H1 (cell line): ENCODE results near the gene TET2.

Experiments
- ASH2L ChIP-seq: fragments of 200-600, 300-600 bp; sonication (generic); IDR thresholded peaks from one replicate; pipeline ENCODE4 v1.7.1; 2017; ENCODE audit warnings: low read length
- EGR1 ChIP-seq: IDR thresholded peaks from 2 replicates; pipeline ENCODE4 v1.6.1; 2011; ENCODE audit warnings: low read depth, low read length, borderline replicate concordance
- EZH2 ChIP-seq: fragments of 200-600 bp; sonication (generic); IDR thresholded peaks from 2 replicates; pipeline ENCODE4 v1.7.1; 2012; ENCODE audit warnings: low read depth, mild to moderate bottlenecking, moderate library complexity, low read length, inconsistent platforms; ENCODE audit not compliant: severe bottlenecking
- MAFK ChIP-seq: IDR thresholded peaks from 2 replicates; pipeline ENCODE4 v1.6.1; 2012; ENCODE audit warnings: low read depth, mild to moderate bottlenecking, improper control_type of control experiment, low read length
- POLR2A ChIP-seq, 2 experiments: IDR thresholded peaks; 1 replicate in 1 of 2; 2 replicates in 1 of 2; pipeline ENCODE4 v1.6.1; 2011; ENCODE audit warnings: low read depth in 2 of 2, low read length in 2 of 2, mild to moderate bottlenecking in 2 of 2; ENCODE audit errors: control extremely low read depth in 1 of 2
- POLR2AphosphoS5 ChIP-seq: IDR thresholded peaks from 2 replicates; pipeline ENCODE4 v1.6.1; 2011; ENCODE audit warnings: low read depth, low read length
- SP2 ChIP-seq: IDR thresholded peaks from 2 replicates; pipeline ENCODE4 v1.6.1; 2012; ENCODE audit warnings: mild to moderate bottlenecking, low read length, inconsistent platforms
- TAF1 ChIP-seq: IDR thresholded peaks from 2 replicates; pipeline ENCODE4 v1.6.1; 2011; ENCODE audit warnings: mild to moderate bottlenecking, low read depth, low read length
- TAF7 ChIP-seq: optimal IDR thresholded peaks from 2 replicates; pipeline ENCODE3; 2011; ENCODE audit warnings: low read depth, mild to moderate bottlenecking, inconsistent platforms, low read length, moderate library complexity, borderline replicate concordance
- YY1 ChIP-seq: IDR thresholded peaks from 2 replicates; pipeline ENCODE4 v1.6.1; 2011; ENCODE audit warnings: low read depth, mild to moderate bottlenecking, low read length
- TF ChIP-seq, protein P1 (sequence below): IDR thresholded peaks from 2 replicates; pipeline ENCODE4 v1.6.1; 2012; ENCODE audit warnings: inconsistent platforms
- TF ChIP-seq, protein P2 (sequence below), 3 experiments: IDR thresholded peaks; 1 replicate in 2 of 3; 2 replicates in 1 of 3; pipeline versions ENCODE4 v1.5.1 to v1.6.1; 2011; ENCODE audit warnings: low read length in 3 of 3, mild to moderate bottlenecking in 3 of 3, inconsistent platforms in 2 of 3, low read depth in 1 of 3, moderate library complexity in 1 of 3; ENCODE audit not compliant: insufficient read depth in 1 of 3; ENCODE audit errors: control extremely low read depth in 1 of 3

DNA sequence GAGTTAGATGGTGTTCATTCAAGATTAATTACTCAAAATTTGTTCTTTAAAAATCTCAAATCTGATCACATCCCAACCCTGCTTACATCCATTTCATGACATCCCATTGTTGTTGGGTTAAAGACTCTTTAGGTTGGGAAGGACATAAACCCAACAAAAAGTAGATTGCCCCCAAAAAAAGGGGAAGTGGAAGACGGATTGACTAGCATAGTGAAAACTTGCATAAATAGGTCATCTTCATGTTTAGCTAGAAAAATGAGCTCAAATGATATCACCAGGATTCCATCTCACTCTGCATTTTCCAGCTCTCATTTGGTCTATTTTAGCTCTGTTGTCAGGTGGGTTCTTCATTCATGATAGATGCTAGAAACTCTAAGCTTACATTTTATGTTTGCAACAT lies 18.5 kb upstream of the TET2 start:
- TF ChIP-seq, protein P1, sequence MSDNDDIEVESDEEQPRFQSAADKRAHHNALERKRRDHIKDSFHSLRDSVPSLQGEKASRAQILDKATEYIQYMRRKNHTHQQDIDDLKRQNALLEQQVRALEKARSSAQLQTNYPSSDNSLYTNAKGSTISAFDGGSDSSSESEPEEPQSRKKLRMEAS, result no peak
- TF ChIP-seq, protein P2, sequence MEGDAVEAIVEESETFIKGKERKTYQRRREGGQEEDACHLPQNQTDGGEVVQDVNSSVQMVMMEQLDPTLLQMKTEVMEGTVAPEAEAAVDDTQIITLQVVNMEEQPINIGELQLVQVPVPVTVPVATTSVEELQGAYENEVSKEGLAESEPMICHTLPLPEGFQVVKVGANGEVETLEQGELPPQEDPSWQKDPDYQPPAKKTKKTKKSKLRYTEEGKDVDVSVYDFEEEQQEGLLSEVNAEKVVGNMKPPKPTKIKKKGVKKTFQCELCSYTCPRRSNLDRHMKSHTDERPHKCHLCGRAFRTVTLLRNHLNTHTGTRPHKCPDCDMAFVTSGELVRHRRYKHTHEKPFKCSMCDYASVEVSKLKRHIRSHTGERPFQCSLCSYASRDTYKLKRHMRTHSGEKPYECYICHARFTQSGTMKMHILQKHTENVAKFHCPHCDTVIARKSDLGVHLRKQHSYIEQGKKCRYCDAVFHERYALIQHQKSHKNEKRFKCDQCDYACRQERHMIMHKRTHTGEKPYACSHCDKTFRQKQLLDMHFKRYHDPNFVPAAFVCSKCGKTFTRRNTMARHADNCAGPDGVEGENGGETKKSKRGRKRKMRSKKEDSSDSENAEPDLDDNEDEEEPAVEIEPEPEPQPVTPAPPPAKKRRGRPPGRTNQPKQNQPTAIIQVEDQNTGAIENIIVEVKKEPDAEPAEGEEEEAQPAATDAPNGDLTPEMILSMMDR (IDR thresholded peaks at IDR 0.05; ENCODE audit: control extremely low read depth in 1 of 3, insufficient read depth in 1 of 3, low read depth in 1 of 3, low read length in 3 of 3), result no peak
- TF ChIP-seq POLR2A (IDR thresholded peaks at IDR 0.05; ENCODE audit: control extremely low read depth in 1 of 2, low read depth in 2 of 2, low read length in 2 of 2) (no peak), MAFK (no peak), TAF1 (no peak), EZH2 (no peak), TAF7 (no peak), POLR2AphosphoS5 (no peak), ASH2L (no peak), YY1 (no peak), EGR1 (no peak), SP2 (no peak)
